Duodenal mucosa (tissue), 2 donors: ENCODE measurements around the gene PER1.

ENCODE experiments used
- H3K27ac ChIP-seq: one replicate; pipeline ENCODE4 v1.7.0; 2013; ENCODE audit warnings: low read depth, low read length
- H3K27me3 ChIP-seq, 2 donors: one replicate each; pipeline ENCODE4 v1.7.0; 2013; ENCODE audit warnings: low read length in 2 of 2, control low read depth in 1 of 2; ENCODE audit not compliant: insufficient read depth in 2 of 2, control insufficient read depth in 1 of 2
- H3K36me3 ChIP-seq, 2 donors: one replicate each; pipeline ENCODE4 v1.7.0; 2013; ENCODE audit warnings: low read length in 2 of 2, control low read depth in 1 of 2; ENCODE audit not compliant: insufficient read depth in 2 of 2, control insufficient read depth in 1 of 2
- H3K4me1 ChIP-seq, 2 donors: one replicate each; pipeline ENCODE4 v1.7.0; 2013; ENCODE audit warnings: low read length in 2 of 2, control low read depth in 1 of 2; ENCODE audit not compliant: insufficient read depth in 2 of 2, control insufficient read depth in 1 of 2
- H3K4me3 ChIP-seq, 2 donors: one replicate each; pipeline ENCODE4 v1.7.0; 2013; ENCODE audit warnings: low read length in 2 of 2, low read depth in 1 of 2
- H3K9ac ChIP-seq, 2 donors: one replicate each; pipeline ENCODE4 v1.7.0; 2013; ENCODE audit warnings: low read length in 2 of 2, low read depth in 1 of 2
- H3K9me3 ChIP-seq, 2 donors: one replicate each; pipeline ENCODE4 v1.7.0; 2013; ENCODE audit warnings: low read length in 2 of 2, control low read depth in 1 of 2; ENCODE audit not compliant: control insufficient read depth in 1 of 2

PER1 gene

DNA sequence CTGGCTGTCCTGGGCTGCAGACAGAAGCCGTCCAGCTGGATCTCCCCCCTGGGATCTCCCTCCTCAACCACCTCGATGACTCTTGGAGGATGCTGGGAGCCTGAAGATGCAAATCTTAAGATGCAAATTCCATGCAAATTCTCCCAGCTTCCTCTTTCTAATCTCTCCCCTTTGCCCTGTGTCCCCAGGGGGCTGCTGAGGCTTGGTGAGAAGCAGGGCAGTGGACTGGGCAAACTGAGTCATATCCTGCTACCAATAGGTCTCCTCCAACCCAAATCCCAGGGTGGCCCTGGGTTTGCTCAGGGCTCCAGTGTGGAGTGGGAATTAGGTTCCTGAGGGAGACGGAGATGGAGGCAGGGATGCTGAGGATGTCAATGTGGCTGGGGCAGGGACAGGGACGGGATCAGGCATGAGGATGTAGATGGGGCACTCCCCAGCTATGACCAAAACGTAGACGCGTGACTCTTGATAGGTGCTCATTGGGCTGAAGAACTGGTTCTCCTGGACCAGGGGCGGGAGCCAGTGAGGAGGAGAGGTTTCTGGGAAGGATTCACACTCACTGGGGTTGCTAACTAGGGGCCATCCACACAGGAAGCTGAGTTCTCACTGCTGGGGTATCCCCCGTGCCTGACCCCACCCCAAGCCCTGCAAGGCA lies 61.0 kb downstream of the PER1 start:
- Histone ChIP-seq H3K4me1 (no peaks in the 10 kb centered on the region), H3K9me3 (no peaks in the 10 kb centered on the region), H3K36me3 (no peaks in the 10 kb centered on the region), H3K27ac (no peak overlapping the region), H3K4me3 (no peak overlapping the region), H3K27me3 (peaks cover 25 to 27% of the 10 kb centered on the region in 2 donors), H3K9ac (no peak overlapping the region)
